Hepatocyte (in vitro differentiated cells): ENCODE measurements around the gene NFIA.

ENCODE experiments used
- CTCF ChIP-seq: fragments of 200-600 bp; sonication (generic); IDR thresholded peaks from 2 replicates; pipeline ENCODE4 v1.5.1; 2016; ENCODE audit warnings: antibody characterized with exemption, mild to moderate bottlenecking; ENCODE audit not compliant: poor library complexity
- EZH2 ChIP-seq: fragments of 200-600 bp; sonication (generic); IDR thresholded peaks from 2 replicates; pipeline ENCODE4 v1.6.1; 2016; ENCODE audit warnings: antibody characterized with exemption, mild to moderate bottlenecking, borderline replicate concordance

- TF ChIP-seq CTCF (no peak), EZH2 (no peak)
These were observed 337.9 kb downstream of the NFIA start for GRCh38 chr1:61420243-61420642.
